Common myeloid progenitor, CD34-positive (primary cell): ENCODE results near the gene SFT2D3.
"Not testable (repeated sequence)": the region's sequence is repeated elsewhere in the genome, so short reads cannot be mapped to it uniquely, and the experiment has no call there.

Experiments used
- CTCF ChIA-PET: fragments of 350-600 bp; sonication (Branson Sonifier 250); formaldehyde crosslinking; loops from one replicate; lab custom pipeline; 2021; ENCODE audit warnings: antibody characterized with exemption; lab: Charles Lee
- POLR2A ChIA-PET: fragments of 350-600 bp; sonication (Branson Sonifier 250); formaldehyde crosslinking; loops from one replicate; lab custom pipeline; 2021; ENCODE audit warnings: antibody characterized with exemption; lab: Charles Lee
- DNase-seq, 3 donors: peaks; one replicate each; pipeline versions ENCODE4 v3.0.0 to v3.0.0-alpha.2; 2013
- H3K27ac ChIP-seq, 2 experiments: 1 replicate in 1 of 2; 2 replicates in 1 of 2; pipeline ENCODE4 v1.7.0; 2013; ENCODE audit warnings: inconsistent platforms in 2 of 2, low read length in 2 of 2, mild to moderate bottlenecking in 2 of 2, low read depth in 1 of 2, moderate library complexity in 1 of 2; ENCODE audit not compliant: severe bottlenecking in 2 of 2, insufficient read depth in 1 of 2, poor library complexity in 1 of 2
- H3K27me3 ChIP-seq, 5 experiments: replicated peaks in 2 of 5; 1 replicate in 3 of 5; 2 replicates in 2 of 5; pipeline versions ENCODE4 v1.6.1 to v1.7.0; 2013; ENCODE audit warnings: low read length in 4 of 5, mild to moderate bottlenecking in 2 of 5, moderate library complexity in 2 of 5, inconsistent platforms in 1 of 5; ENCODE audit not compliant: insufficient read depth in 5 of 5, control insufficient read depth in 4 of 5
- H3K36me3 ChIP-seq, 4 experiments: 1 replicate in 2 of 4; 2 replicates in 2 of 4; pipeline versions ENCODE4 v1.6.1 to v1.7.0; 2013; ENCODE audit warnings: low read length in 3 of 4, control low read depth in 1 of 4, mild to moderate bottlenecking in 1 of 4; ENCODE audit not compliant: control insufficient read depth in 4 of 4, insufficient read depth in 4 of 4
- H3K4me1 ChIP-seq, 4 experiments: 1 replicate in 3 of 4; 2 replicates in 1 of 4; pipeline versions ENCODE4 v1.6.1 to v1.7.1; 2013; ENCODE audit warnings: low read length in 3 of 4, mild to moderate bottlenecking in 3 of 4, control low read depth in 1 of 4, inconsistent platforms in 1 of 4, moderate library complexity in 1 of 4; ENCODE audit not compliant: control insufficient read depth in 4 of 4, insufficient read depth in 4 of 4; ENCODE audit errors: control extremely low read depth in 1 of 4
- H3K4me3 ChIP-seq, 7 experiments: 1 replicate in 4 of 7; 2 replicates in 3 of 7; pipeline versions ENCODE4 v1.5.1 to v1.7.0; 2013; ENCODE audit warnings: mild to moderate bottlenecking in 7 of 7, low read length in 6 of 7, moderate library complexity in 6 of 7, inconsistent platforms in 2 of 7, low read depth in 2 of 7, control low read depth in 1 of 7; ENCODE audit not compliant: insufficient read depth in 4 of 7, control insufficient read depth in 1 of 7; ENCODE audit errors: extremely low read depth in 1 of 7
- H3K9me3 ChIP-seq, 5 experiments: 1 replicate in 4 of 5; 2 replicates in 1 of 5; pipeline versions ENCODE4 v1.6.1 to v1.7.1; 2013; ENCODE audit warnings: low read length in 4 of 5, mild to moderate bottlenecking in 2 of 5, inconsistent platforms in 1 of 5, low read depth in 1 of 5, moderate library complexity in 1 of 5; ENCODE audit not compliant: control insufficient read depth in 4 of 5, insufficient read depth in 2 of 5; ENCODE audit errors: control extremely low read depth in 1 of 5
- WGBS: methylation state at CpG from one replicate; pipeline ENCODE4 v1.1.5; 2013; ENCODE audit not compliant: insufficient coverage; 5-methylcytosine and 5-hydroxymethylcytosine counted together

Gene SFT2D3

DNA sequence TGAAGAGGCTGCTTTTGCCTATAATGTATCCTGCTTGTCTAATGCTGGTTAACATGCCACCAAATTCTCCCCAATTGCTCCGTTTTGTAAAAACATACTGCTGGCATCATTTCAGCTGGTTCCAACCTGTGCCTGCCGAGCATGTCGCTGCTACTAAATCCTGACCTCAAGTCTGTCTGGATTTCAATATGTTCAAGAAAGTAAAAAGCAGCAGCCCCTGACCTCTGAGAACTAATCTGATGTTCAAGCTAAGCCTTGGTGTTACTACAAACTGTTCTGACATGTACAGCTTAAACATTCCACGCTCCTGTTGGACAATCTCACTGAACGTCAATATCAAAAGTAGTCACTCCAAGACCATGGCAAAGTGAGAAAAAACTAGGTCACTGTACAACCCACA is 46.3 kb downstream of the SFT2D3 start:
- no peak overlapping the region for H3K27ac ChIP-seq
- H3K27me3 ChIP-seq = no peaks in the 10 kb centered on the region
- no peak for DNase-seq
- H3K4me3 ChIP-seq = no peak overlapping the region
- H3K9me3 ChIP-seq = no peaks in the 10 kb centered on the region
- WGBS = 97% methylated on average over 5 of the region's 5 CpGs
- H3K4me1 ChIP-seq = peaks cover 0 to 6% (median 2%) of the 10 kb centered on the region in 4 experiments
- CTCF ChIA-PET = interaction anchor here (1.0 kb wide), 1 partner anchor 43 kb away, joined by 3 read pairs; no protein-coding TSS in a partner anchor
- H3K36me3 ChIP-seq = peaks cover 12 to 40% (median 28%) of the 10 kb centered on the region in 4 experiments
- POLR2A ChIA-PET = no interaction called here

DNA sequence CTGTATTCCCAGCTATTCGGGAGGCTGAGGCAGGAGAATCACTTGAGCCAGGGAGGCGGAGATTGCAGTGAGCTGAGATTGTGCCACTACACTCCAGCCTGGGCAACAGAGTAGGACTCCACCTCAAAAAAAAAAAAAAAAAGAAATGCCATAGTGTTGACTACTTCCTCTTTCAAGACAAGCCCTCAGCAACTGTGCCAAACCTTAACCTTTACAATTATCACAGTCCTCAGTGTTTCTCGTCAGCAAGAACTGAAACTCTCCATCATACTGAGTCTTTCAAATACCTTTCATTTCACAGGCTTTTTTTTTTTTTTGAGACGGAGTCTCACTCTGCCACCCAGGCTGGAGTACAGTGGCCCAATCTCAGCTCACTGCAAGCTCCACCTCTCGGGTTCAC is 48.2 kb downstream of the SFT2D3 start:
- Histone ChIP-seq H3K27ac (peak overlapping the region in 1 of 2 experiments; percentile 25), H3K36me3 (peaks cover 12 to 31% (median 22%) of the 10 kb centered on the region in 4 experiments)
- H3K4me3 ChIP-seq, POLR2A ChIA-PET, CTCF ChIA-PET, H3K27me3 ChIP-seq, H3K4me1 ChIP-seq, H3K9me3 ChIP-seq: not testable (repeated sequence)
- WGBS = 85% methylated on average over 3 of the region's 5 CpGs
- peak; percentile 19 to 45 (median 26) for DNase-seq

DNA sequence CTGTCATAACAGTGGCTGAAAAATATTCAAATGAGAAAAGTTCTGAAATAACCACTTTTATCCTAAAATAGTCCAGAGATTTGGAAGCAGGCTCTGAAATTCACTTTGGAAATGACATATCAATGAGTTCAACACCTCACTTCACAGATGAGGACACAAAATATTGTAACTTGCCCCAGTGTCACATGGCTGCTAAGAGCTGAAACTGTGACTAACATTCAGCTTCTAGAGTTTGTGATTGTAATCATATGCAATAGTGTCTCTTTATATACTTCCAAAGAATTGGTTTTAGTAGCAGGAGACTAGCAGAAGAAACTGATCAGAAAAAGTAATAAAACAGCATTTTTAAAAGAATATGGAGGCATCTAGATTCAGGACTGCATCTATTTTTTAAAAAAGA is 52.1 kb downstream of the SFT2D3 start:
- Histone ChIP-seq H3K9me3 (no peaks in the 10 kb centered on the region), H3K4me1 (peaks cover 0 to 16% (median 3%) of the 10 kb centered on the region in 4 experiments), H3K27ac (no peak overlapping the region), H3K36me3 (peaks cover 2 to 16% (median 8%) of the 10 kb centered on the region in 4 experiments), H3K27me3 (no peaks in the 10 kb centered on the region), H3K4me3 (no peak overlapping the region)
- ChIA-PET POLR2A (no interaction called here), CTCF (no interaction called here)
- DNase-seq = no peak

DNA sequence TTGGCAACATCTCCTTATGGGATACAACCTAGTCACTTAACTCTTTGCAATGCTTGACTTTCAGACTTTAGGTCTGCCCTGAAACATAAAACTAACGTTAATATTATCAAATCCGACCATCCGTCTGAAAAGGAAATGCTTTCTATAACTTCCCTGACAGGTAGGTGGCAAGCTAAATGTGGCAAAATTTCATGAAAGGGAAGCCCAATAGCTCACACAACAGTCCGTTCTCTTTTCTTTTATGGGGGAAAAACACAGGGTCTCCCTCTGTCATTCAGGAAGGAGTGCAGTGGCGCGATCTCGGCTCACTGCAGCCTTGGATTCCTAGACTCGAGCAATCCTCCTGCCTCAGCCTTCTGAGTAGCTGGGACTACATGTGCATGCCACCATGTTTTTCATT is 52.9 kb downstream of the SFT2D3 start:
- CTCF ChIA-PET = interaction anchor here (1.0 kb wide), 1 partner anchor 11 kb away, joined by 4 read pairs; no protein-coding TSS in a partner anchor
- DNase-seq = peak; percentile 18 to 75 (median 58)
- no peaks in the 10 kb centered on the region for H3K27me3 ChIP-seq
- H3K4me3 ChIP-seq = no peak overlapping the region
- no peak overlapping the region for H3K27ac ChIP-seq
- WGBS = 26% methylated on average over 6 of the region's 8 CpGs
- POLR2A ChIA-PET = no interaction called here
- H3K9me3 ChIP-seq = no peaks in the 10 kb centered on the region
- H3K4me1 ChIP-seq = peaks cover 0 to 16% (median 3%) of the 10 kb centered on the region in 4 experiments
- peaks cover 8 to 12% (median 8%) of the 10 kb centered on the region in 4 experiments for H3K36me3 ChIP-seq
